Embryonic facial prominence (tissue), 1 donor: Measurements from ENCODE around the gene OXCT2.
A peak's percentile ranks its signal among the peaks of the same experiment; 100 is the strongest.

Experiments
- DNase-seq: peaks from one replicate; pipeline ENCODE4 v3.0.0-alpha.2; 2016; ENCODE audit errors: extremely low spot score

Gene OXCT2

GRCh38 chr1:39733161-39733560, 38.0 kb downstream of the OXCT2 start:
- no peak for DNase-seq

- DNase-seq: no peak
Observed at GRCh38 chr1:39732730-39733129, 38.4 kb downstream of the OXCT2 start.

- no peak for DNase-seq
Observed at GRCh38 chr1:39729842-39730241, 41.3 kb downstream of the OXCT2 start.

GRCh38 chr1:39729030-39729429, 42.1 kb downstream of the OXCT2 start:
- no peak for DNase-seq

GRCh38 chr1:39727932-39728317, 43.2 kb downstream of the OXCT2 start:
- no peak for DNase-seq

- DNase-seq: no peak
Observed at GRCh38 chr1:39727221-39727931, 43.8 kb downstream of the OXCT2 start.

- DNase-seq: no peak
Observed at GRCh38 chr1:39726600-39726999, 44.5 kb downstream of the OXCT2 start.

GRCh38 chr1:39722495-39722894, 48.7 kb downstream of the OXCT2 start:
- DNase-seq: no peak

- DNase-seq: no peak
Observed at GRCh38 chr1:39721664-39722063, 49.5 kb downstream of the OXCT2 start.

GRCh38 chr1:39720094-39720999, 50.8 kb downstream of the OXCT2 start:
- peak; percentile 70 for DNase-seq
